HEK293T (cell line): ENCODE measurements around the gene TCEANC2.

Source experiments
- CTCF ChIA-PET: fragments of 350-600 bp; formaldehyde crosslinking; extraction: SDS; loops from one replicate; lab custom pipeline; 2021; ENCODE audit warnings: antibody characterized with exemption, inconsistent platforms; lab: Yijun Ruan, JAX
- POLR2A ChIA-PET: fragments of 350-600 bp; formaldehyde crosslinking; extraction: SDS; loops from one replicate; lab custom pipeline; 2020; ENCODE audit warnings: antibody characterized with exemption, inconsistent platforms; lab: Yijun Ruan, JAX
- DNase-seq: peaks from one replicate; pipeline ENCODE4 v3.0.0; 2012; ENCODE audit warnings: mixed read lengths; ENCODE audit errors: extremely low spot score
- ARNT ChIP-seq: fragments of 450-650 bp; IDR thresholded peaks from 2 replicates; pipeline ENCODE4 v1.6.1; 2017; ENCODE audit warnings: mild to moderate bottlenecking
- BHLHE40 ChIP-seq: fragments of 450-650 bp; IDR thresholded peaks from 2 replicates; pipeline ENCODE4 v1.6.1; 2016; ENCODE audit warnings: mild to moderate bottlenecking, moderate library complexity, borderline replicate concordance
- CTBP1 ChIP-seq: fragments of 450-650 bp; IDR thresholded peaks from 2 replicates; pipeline ENCODE4 v1.6.1; 2016; ENCODE audit warnings: borderline replicate concordance
- ELF4 ChIP-seq: fragments of 450-650 bp; IDR thresholded peaks from 2 replicates; pipeline ENCODE4 v1.6.1; 2017; ENCODE audit warnings: antibody characterized with exemption
- FOXA1 ChIP-seq: fragments of 450-650 bp; IDR thresholded peaks from 2 replicates; pipeline ENCODE4 v1.6.1; 2016; ENCODE audit warnings: mild to moderate bottlenecking
- FOXK2 ChIP-seq: fragments of 450-650 bp; IDR thresholded peaks from 2 replicates; pipeline ENCODE4 v1.6.1; 2016; ENCODE audit warnings: mild to moderate bottlenecking
- FOXM1 ChIP-seq: fragments of 450-650 bp; IDR thresholded peaks from 2 replicates; pipeline ENCODE4 v1.6.1; 2017; ENCODE audit warnings: mild to moderate bottlenecking, borderline replicate concordance
- HDGF ChIP-seq: fragments of 450-650 bp; IDR thresholded peaks from 2 replicates; pipeline ENCODE4 v1.6.1; 2017; ENCODE audit warnings: antibody characterized with exemption, borderline replicate concordance
- L3MBTL2 ChIP-seq: fragments of 450-650 bp; conservative IDR thresholded peaks from 2 replicates; pipeline ENCODE4 v1.6.1; 2016; ENCODE audit warnings: mild to moderate bottlenecking
- LEF1 ChIP-seq: fragments of 450-650 bp; IDR thresholded peaks from 2 replicates; pipeline ENCODE4 v1.6.1; 2017; ENCODE audit warnings: mild to moderate bottlenecking, borderline replicate concordance
- NFRKB ChIP-seq: fragments of 450-650 bp; IDR thresholded peaks from 2 replicates; pipeline ENCODE4 v1.6.1; 2016; ENCODE audit warnings: mild to moderate bottlenecking, moderate library complexity
- PKNOX1 ChIP-seq: fragments of 450-650 bp; IDR thresholded peaks from 2 replicates; pipeline ENCODE4 v1.6.1; 2016
- SP1 ChIP-seq: fragments of 450-650 bp; IDR thresholded peaks from 2 replicates; pipeline ENCODE4 v1.6.1; 2017
- SUZ12 ChIP-seq: fragments of 450-650 bp; IDR thresholded peaks from 2 replicates; pipeline ENCODE4 v1.6.1; 2016; ENCODE audit warnings: mild to moderate bottlenecking
- TARDBP ChIP-seq: fragments of 450-650 bp; IDR thresholded peaks from 2 replicates; pipeline ENCODE4 v1.6.1; 2016
- ZNF384 ChIP-seq: fragments of 450-650 bp; IDR thresholded peaks from 2 replicates; pipeline ENCODE4 v1.6.1; 2016

TCEANC2 gene

GRCh38 chr1:54013393-54014008, 39.9 kb upstream of the TCEANC2 start:
- TF ChIP-seq ZNF384, result no peak
- TF ChIP-seq L3MBTL2, result no peak
- no peak for TF ChIP-seq FOXK2
- TF ChIP-seq FOXA1, result no peak
- TF ChIP-seq CTBP1, result no peak
- TF ChIP-seq NFRKB, result no peak
- no peak for TF ChIP-seq BHLHE40
- no peak for TF ChIP-seq SUZ12
- no peak for TF ChIP-seq TARDBP
- no peak for TF ChIP-seq ARNT
- no peak for TF ChIP-seq PKNOX1
- no peak for TF ChIP-seq LEF1
- TF ChIP-seq HDGF, result no peak
- no peak for TF ChIP-seq SP1
- no peak for TF ChIP-seq ELF4
- no peak for TF ChIP-seq FOXM1
- POLR2A ChIA-PET, result no interaction called here
- CTCF ChIA-PET, result no interaction called here
- no peak for DNase-seq

- ChIA-PET CTCF (no interaction called here), POLR2A (no interaction called here)
- no peak for DNase-seq
- TF ChIP-seq FOXK2 (no peak), FOXA1 (no peak), ZNF384 (no peak), LEF1 (no peak), CTBP1 (no peak), SP1 (no peak), SUZ12 (no peak), ARNT (no peak), NFRKB (no peak), PKNOX1 (no peak), HDGF (no peak), TARDBP (no peak), ELF4 (no peak)
Observed at GRCh38 chr1:54014009-54014629, 39.3 kb upstream of the TCEANC2 start.

GRCh38 chr1:54016343-54017282, 36.8 kb upstream of the TCEANC2 start:
- CTCF ChIA-PET, result no interaction called here
- TF ChIP-seq BHLHE40 (no peak), SP1 (no peak), FOXK2 (no peak), ELF4 (no peak), NFRKB (no peak), TARDBP (no peak), LEF1 (no peak), HDGF (no peak), PKNOX1 (no peak), FOXM1 (no peak), FOXA1 (no peak), ARNT (no peak), SUZ12 (no peak), CTBP1 (no peak), L3MBTL2 (no peak), ZNF384 (no peak)
- POLR2A ChIA-PET, result no interaction called here
- DNase-seq, result no peak

GRCh38 chr1:54017979-54018378, 35.4 kb upstream of the TCEANC2 start, which contains the start of gene LDLRAD1:
LDLRAD1 (minus strand) TSS chr1:54018186; CDS start chr1:54018112, 74 bp downstream.
- POLR2A ChIA-PET, result no interaction called here
- CTCF ChIA-PET, result interaction anchor here (1.1 kb wide), 1 partner anchor 157 kb away, joined by 3 read pairs; no protein-coding TSS in a partner anchor
- no peak for DNase-seq

More at GRCh38 chr1:54017979-54018378, 35.4 kb upstream of the TCEANC2 start, which contains the start of gene LDLRAD1:
- no peak for TF ChIP-seq TARDBP
- no peak for TF ChIP-seq L3MBTL2
- TF ChIP-seq SUZ12, result no peak
- no peak for TF ChIP-seq NFRKB
- TF ChIP-seq FOXA1, result no peak
- no peak for TF ChIP-seq BHLHE40
- TF ChIP-seq HDGF, result no peak
- TF ChIP-seq FOXM1, result no peak
- no peak for TF ChIP-seq PKNOX1
- no peak for TF ChIP-seq CTBP1
- TF ChIP-seq ZNF384, result no peak
- TF ChIP-seq FOXK2, result no peak
- TF ChIP-seq ARNT, result no peak
- no peak for TF ChIP-seq SP1
- TF ChIP-seq LEF1, result no peak
- TF ChIP-seq ELF4, result no peak
